ENCODE results near the gene BTBD10. TPM values are rescaled to one million over a fixed set of nuclear protein-coding genes. Genes with fewer than 3 reads are reported as not detected.

BTBD10 gene
- total RNA-seq, 1 donor from 2014 or later, result 26.4 TPM

GRCh38 chr11:13473013-13473722 lies 10.1 kb upstream of the BTBD10 start:
- Histone ChIP-seq H3K27ac (replicated peaks) (no peak overlapping the region), H3K9me3 (replicated peaks) (no peaks in the 10 kb centered on the region), H3K36me3 (no peaks in the 10 kb centered on the region), H3K4me1 (no peaks in the 10 kb centered on the region), H3K27me3 (ENCODE audit: low read depth) (peaks cover 19% of the 10 kb centered on the region), H3K4me3 (no peak overlapping the region)
- intact Hi-C loops (cut with micrococcal nuclease), result no loop called here
- no peak for TF ChIP-seq CTCF (IDR thresholded peaks at IDR 0.05; ENCODE audit: borderline replicate concordance)
- DNase-seq, result no peak

GRCh38 chr11:13468750-13469149 lies 5.7 kb upstream of the BTBD10 start:
- no peak for TF ChIP-seq CTCF (IDR thresholded peaks at IDR 0.05; ENCODE audit: borderline replicate concordance)
- intact Hi-C loops (cut with micrococcal nuclease), result no loop called here
- Histone ChIP-seq H3K4me3 (no peak overlapping the region), H3K27ac (replicated peaks) (no peak overlapping the region), H3K9me3 (replicated peaks) (no peaks in the 10 kb centered on the region), H3K36me3 (no peaks in the 10 kb centered on the region), H3K27me3 (ENCODE audit: low read depth) (peaks cover 21% of the 10 kb centered on the region), H3K4me1 (peaks cover 4% of the 10 kb centered on the region)
- DNase-seq, result no peak

DNA sequence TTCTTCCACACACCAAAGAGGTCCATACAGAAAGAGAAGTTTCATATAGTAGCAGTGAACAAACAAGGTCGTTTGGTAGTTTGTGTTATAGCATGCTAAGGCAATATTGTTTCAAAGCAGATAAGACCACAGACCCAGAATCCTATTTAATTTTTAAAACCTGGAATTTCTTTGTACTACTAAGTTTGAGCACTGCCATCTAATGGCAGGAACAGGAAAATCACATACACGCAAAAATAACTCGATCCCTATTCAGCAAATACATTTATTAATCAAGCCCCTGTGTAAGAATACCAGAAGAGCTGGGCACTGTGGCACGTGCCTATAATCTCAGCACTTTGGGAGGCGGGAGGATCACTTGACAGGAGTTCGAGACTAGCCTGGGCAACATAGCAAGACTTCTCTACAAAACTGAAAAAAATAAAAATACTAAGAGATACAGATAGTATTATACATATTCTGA lies 2.9 kb upstream of the BTBD10 start:
- peaks cover 21% of the 10 kb centered on the region for H3K27me3 ChIP-seq (ENCODE audit: low read depth)
- peak; percentile 66 for TF ChIP-seq CTCF (IDR thresholded peaks at IDR 0.05; ENCODE audit: borderline replicate concordance)
- H3K36me3 ChIP-seq, result no peaks in the 10 kb centered on the region
- intact Hi-C loops (cut with micrococcal nuclease), result no loop called here
- H3K9me3 ChIP-seq (replicated peaks), result no peaks in the 10 kb centered on the region
- H3K4me3 ChIP-seq, result no peak overlapping the region
- no peak overlapping the region for H3K27ac ChIP-seq (replicated peaks)
- DNase-seq, result no peak
- peaks cover 25% of the 10 kb centered on the region for H3K4me1 ChIP-seq

GRCh38 chr11:13463779-13464290 lies 813 bp upstream of the BTBD10 start:
- H3K36me3 ChIP-seq, result no peaks in the 10 kb centered on the region
- peaks cover 6% of the 10 kb centered on the region for H3K27me3 ChIP-seq (ENCODE audit: low read depth)
- H3K27ac ChIP-seq (replicated peaks), result peak overlapping the region; percentile 87
- peak overlapping the region; percentile 77 for H3K4me3 ChIP-seq
- no peak for DNase-seq
- H3K4me1 ChIP-seq, result peaks cover 33% of the 10 kb centered on the region
- intact Hi-C loops (cut with micrococcal nuclease), result no loop called here
- no peak for TF ChIP-seq CTCF (IDR thresholded peaks at IDR 0.05; ENCODE audit: borderline replicate concordance)
- H3K9me3 ChIP-seq (replicated peaks), result no peaks in the 10 kb centered on the region

DNA sequence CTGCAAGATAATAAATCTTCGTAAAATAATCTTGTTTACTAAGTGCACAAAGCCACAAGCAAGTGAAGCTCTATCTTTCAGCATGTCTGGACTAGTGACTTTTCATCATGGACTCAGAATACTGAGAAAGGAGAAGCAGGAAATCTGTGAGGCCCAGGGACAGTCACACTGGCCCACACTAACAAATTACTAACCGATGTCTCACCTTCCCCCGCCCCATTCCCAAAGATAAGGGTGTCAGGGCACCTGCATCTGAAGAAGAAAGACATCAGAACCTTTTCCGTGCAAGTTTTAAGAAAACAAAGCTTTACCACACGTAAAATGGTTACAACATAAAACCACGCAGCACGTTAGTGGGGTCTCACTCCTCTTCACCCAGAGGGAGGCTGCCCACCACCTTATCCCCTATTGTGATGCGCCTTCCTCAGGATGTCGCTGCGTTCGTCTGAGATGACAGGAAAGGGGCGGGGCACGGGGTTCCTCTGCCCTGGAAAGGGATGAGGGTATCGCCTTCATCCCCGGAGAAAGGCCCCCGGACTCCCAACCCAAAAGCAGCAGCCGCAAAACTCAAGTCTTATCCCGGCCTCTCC lies 616 bp downstream of the BTBD10 start:
- Histone ChIP-seq H3K27me3 (ENCODE audit: low read depth) (no peaks in the 10 kb centered on the region), H3K9me3 (replicated peaks) (no peaks in the 10 kb centered on the region), H3K36me3 (no peaks in the 10 kb centered on the region), H3K4me1 (peaks cover 33% of the 10 kb centered on the region), H3K27ac (replicated peaks) (peak overlapping the region; percentile 87), H3K4me3 (peak overlapping the region; percentile 77)
- TF ChIP-seq CTCF (IDR thresholded peaks at IDR 0.05; ENCODE audit: borderline replicate concordance), result no peak
- peak; percentile 61 for DNase-seq
- intact Hi-C loops (cut with micrococcal nuclease), result no loop called here
